HG03196 (cell line): Measurements from ENCODE around the gene EML4.
A peak's percentile ranks its signal among the peaks of the same experiment; 100 is the strongest.
"Not testable (repeated sequence)": the region's sequence is repeated elsewhere in the genome, so short reads cannot be mapped to it uniquely, and the experiment has no call there.

Experiments
- ATAC-seq: cut with Tn5 transposase; IDR thresholded peaks from one replicate; pipeline ENCODE4 v1.9.1; 2021; ENCODE audit not compliant: unreplicated experiment

The EML4 gene

DNA sequence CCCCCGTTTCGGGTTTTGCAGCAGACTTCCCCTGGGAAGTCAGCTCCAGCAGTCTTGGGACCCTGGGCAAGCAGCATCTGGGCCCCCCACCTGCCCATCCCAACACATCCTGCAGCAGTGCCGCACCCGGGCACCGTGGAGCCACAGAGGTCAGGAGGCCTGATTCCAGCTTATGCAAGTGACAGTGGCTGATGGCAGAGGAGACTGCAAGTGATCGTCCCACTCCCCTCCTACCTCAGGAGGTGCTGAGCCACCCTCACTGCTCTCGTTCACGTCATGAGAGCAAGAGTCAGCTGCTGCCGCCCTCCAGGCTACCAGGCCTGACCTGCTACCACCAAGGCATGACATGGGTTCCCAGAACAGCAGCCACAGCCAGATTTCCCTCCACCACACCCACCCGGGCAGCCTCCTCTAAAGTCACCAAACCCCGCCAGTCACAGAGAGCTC lies 173.7 kb downstream of the EML4 start:
- ATAC-seq = no peak

DNA sequence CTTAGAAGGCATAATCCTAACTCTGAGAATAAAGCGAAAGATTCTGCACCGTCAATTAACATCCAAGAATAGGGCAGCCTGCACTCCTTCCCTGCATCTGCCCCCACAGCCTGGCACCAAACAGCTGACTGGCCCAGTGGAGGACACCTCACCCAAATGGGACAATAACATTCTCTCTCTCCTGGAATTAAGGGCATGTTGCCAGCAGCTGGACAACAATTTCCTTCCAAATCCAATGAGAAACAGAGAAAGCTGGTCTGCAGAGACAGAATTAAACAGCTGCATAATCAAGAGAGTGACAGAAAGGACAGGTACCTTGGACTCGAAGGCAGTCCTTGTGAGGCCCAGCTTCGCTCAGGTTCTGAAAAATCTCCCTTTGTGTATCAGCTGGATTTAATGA lies 176.8 kb downstream of the EML4 start:
- no peak for ATAC-seq

DNA sequence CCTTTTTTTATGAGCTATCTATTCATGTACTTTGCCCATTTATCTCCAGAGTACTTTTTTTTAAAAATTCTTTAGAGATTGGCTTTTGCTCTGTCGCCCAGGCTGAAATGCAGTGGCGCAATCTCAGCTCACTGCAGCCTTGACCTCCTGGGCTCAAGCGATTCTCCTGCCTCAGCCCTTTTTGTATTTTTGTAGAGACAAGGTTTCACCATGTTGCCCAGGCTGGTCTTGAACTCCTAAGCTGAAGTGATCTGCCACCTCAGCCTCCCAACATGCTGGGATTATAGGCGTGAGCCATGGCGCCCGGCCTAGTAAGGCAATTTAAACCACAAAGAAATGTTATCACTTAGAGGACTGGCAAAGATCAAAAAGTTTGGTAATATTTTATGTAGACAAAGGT lies 177.7 kb downstream of the EML4 start:
- not testable (repeated sequence) for ATAC-seq

DNA sequence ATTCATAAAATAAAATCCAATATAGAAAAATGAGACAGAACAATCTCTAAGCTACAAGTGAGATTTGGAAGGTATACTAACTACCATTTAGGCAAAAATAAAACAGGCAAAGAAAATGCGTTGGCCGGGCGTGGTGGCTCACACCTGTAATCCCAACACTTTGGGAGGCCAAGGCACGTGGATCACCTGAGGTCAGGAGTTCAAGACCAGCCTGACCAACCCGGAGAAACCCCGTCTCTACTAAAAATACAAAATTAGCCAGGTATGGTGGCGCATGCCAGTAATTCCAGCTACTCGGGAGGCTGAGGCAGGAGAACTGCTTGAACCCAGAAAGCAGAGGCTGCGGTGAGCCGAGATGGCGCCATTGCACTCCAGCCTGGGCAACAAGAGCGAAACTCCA lies 178.4 kb downstream of the EML4 start:
- ATAC-seq = not testable (repeated sequence)

DNA sequence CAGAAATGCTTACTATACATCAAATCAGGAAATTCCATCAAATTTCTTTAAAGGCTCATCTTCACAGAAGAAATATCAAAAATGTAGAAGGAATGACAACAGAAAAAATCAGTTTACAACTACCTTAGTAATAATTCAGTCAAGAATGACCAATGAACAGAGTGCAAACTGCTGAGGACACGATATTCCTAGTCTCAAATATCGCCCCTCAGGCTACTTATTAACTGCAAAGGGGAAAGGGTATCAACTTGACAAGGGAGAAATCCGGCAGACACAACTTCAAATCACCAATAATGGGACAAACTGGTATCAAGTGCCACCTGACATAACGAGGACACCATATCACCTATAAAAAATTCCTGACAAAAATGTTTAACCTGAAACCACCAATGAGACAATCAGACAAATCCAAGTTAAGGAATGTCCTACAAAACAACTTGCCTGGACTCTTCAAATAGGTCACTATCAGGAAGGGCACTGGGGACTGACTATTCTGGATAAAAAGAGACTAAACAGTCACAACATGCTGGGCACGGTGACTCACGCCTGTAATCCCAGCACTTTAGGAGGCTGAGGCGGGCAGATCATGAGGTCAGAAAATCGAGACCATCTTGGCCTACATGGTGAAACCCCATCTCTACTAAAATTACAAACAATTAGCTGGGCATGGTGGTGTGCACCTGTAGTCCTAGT lies 179.1 kb downstream of the EML4 start:
- no peak for ATAC-seq

DNA sequence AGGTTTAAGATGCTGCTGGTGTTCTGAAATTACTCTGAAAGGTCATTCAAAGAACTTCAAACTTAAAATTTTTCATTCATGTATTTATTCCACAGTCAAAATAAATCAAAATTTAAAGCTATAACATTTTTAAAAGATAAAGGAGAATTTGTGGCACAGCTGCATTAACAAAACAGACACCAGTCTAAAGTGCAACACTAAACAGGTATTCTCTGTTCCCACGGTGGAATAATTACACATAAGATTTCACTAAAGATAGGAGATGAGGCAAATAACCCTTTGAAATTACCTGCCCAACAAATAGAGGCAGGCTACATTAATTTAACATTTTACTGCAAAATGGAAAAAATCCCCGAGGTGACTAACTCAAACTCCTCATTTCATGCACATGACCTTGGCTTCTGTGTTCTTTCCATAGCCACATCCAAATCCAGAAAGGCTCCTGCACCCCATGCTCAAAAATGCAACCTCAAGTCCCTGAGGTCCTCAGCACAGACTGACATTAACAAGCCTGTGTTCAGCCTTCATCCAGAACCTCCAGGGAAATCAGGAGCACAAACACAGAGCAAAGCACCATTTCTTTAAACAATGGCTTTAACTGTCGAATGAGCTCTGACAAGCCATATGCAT lies 181.4 kb downstream of the EML4 start:
- no peak for ATAC-seq

DNA sequence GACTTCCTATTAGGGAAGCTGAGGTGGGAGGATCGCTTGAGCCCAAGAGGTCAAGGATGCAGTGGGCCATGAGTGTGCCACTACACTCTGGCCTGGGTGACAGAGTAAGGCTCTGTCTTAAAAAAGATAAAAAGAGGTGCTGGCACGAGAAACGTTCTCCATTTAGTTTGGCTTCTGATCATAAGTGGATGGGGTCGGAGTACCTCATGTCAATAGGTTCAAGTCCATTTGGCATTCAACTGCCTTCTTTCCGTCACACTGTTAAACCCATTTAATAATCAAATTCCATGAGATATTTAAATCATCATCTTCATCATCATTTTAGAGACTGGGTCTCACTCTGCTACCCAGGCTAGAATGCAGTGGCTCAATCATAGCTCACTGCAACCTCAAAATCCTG lies 182.7 kb downstream of the EML4 start:
- ATAC-seq = no peak

DNA sequence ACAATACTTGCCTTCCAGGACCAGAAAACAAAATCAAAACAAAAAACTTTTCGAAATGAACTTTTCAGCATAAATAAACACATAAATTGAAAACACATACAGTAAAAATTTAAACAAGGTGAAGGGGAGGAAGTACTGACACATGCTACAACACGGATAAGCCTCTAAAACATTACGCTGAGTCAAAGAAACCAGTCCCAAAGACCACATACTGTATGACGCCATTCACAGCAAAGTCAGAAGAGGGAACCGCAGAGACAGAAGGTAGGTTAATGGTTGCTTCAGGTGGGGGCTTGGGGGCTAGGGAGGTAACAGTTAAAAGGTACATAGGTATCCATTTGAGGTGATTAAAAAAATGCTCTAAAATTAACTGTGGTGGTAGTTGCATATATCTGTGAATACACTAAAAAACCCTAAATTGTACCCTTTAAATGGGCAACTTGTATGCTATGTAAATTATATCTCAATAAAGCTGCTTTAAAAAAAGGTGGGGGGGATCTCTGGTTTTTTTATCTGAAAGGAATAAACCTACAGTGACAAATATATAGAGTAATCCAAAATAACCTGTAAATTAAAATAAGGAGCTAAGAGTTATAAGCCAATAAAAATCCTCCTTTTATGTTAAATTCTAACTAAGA lies 184.8 kb downstream of the EML4 start:
- ATAC-seq = no peak

DNA sequence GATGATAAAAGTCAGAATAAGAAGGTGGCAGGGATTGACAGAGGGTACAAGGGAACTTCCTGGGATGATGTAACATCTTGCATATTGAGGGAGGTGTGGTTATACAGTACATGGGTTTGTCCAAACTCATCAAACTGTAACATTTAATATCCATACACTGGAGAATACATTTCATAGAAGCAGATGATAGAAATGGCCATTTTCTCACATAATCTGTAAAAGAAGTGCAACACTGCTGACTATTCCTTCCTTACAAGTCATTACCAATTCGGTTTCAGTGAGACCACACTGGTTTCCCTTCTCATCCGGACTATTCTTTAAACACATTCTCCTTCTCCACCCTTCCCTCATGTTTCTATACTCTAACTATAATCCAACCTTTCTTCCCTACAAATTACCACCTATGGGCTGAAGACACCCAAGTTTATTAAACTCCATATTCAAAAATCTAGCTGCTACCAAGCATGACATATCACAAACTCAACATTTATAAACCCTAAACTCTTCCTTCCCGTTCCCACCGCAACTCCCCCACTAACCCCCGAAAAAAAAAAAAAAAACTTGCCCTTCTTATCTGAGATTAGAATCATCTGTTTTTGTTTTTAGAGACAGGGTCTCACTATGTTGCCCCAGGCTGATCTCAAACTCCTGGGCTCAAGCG lies 190.3 kb downstream of the EML4 start:
- ATAC-seq = no peak

DNA sequence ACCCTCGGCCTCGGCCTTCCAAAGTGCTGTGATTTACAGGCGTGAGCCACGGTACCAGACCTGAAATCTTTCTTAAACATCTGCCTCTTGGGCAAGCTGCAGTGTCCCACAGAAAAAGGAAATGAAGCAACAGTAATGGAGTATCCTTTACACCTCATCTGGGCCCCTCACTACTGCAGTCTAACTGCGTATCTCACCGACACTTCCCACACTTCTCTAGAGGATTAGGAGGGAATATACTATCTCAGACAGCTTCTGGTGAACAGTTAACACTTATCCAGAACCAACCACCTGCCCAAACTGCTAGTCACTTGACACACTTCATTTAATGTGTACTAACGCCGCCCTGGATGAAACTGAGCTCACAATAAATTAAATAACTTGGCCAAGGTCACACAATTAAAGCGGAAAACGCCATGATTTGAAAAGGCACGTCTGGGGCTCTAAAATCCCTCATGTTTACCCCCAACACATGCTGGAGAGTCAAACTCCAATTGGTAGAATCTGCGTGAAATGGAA lies 190.9 kb downstream of the EML4 start:
- ATAC-seq = no peak

DNA sequence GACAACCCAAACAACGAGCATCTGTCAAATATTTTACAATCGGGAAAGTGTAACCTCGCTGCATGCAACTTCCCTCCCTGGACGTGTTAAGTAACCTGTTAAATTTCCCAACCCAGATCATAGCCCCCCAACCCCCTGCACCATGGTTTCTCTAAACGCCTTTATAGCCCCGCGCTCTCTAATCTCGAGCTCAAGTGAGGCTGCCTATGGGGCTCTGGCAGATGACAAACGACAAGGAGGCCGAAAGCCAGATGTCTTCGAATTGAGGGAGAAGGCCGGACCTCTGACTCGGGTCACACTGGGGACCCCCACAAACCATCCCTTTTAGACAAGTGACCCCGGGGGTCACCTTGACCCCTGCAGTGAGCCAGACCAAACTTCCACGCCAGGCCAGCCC lies 191.3 kb downstream of the EML4 start:
- no peak for ATAC-seq

DNA sequence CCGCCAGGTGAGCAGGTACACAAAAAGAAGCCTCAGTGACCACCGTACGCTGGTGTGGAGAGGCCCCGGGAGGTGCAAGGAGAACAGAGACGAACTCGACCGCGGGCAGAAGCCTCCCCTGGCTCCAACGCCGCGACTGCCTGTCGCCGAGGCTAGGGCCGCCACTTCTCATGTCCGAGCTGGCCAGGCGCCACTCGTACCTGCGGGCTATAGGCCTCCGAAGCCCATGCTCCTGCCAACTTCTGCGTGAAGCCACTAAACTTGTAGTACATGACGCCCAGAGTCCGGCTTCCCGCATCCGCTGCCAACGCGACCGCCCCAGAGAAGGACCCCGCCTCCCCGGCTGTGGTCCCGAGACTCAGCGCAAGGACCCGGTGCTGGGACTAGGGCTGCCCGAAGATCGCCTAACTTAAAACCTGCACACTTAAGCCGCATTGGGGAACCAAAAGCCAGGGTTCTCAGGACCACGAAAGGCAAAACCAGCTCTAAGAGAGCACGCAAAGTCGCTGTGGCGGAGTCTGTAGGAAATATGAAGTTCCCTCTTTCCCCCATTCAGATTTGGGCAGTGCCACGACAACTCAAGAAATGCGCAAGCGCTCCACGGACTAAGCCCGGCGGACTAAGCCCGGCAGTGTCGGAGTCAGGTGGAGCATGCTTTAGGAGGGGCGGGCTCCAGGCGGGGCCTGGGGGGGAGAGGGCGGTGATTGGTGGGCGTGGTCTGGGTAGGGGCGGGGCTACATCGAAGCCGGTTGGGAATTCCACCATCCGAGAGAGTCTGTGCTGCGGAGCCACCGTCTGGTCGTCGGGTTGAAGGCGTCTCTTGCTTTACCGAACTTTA lies 192.0 kb downstream of the EML4 start, which contains the start of gene COX7A2L:
COX7A2L (minus strand) TSS at position 328 of the 838 bp plus-strand sequence; CDS start at position 272, 56 bp downstream.
- ATAC-seq = peak; percentile 94

DNA sequence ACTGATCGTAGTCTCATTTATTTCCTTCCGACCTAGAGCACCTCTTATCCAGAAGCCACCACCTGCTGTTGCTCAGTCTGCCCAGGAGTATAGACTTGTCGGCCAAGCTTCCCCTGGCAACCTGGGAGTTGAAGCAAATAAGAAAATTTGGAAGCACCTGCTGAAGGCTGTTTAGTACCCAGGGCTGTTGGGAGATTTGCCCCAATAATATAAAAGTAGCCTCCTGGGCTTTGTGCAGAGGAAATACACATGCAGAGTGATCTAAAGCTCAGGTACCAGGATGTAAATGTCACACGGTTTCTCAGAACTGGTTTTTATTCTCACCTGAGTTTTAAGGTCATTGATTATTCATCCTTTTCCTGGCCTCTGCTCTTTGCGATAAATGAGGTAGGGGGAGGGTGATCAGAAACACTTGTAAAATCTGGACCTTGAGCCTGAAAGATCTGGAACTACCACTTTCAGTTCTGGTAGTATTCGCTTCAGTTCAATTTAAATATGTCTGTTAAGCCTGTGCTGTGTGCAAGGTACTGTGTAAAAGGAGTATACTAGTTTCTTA lies 192.7 kb downstream of the EML4 start:
- no peak for ATAC-seq

DNA sequence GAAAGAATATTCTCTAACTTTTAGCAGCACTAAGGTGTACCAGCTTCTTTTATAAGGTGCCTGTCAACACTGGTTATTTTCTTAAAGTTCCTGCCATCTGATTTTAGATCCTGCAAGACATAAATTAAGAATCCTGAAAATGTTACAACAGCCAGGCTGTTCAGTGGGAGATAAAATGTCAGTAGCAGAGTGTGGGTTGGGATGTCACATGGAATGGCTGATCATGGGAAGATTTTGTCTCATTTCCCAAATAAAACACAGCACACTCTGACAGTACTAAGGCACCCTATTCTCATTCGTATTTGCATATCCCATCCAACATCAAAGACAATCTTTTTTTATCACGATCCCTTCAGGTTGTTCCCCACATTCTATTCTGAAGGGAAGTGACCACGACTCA lies 194.3 kb downstream of the EML4 start:
- no peak for ATAC-seq

DNA sequence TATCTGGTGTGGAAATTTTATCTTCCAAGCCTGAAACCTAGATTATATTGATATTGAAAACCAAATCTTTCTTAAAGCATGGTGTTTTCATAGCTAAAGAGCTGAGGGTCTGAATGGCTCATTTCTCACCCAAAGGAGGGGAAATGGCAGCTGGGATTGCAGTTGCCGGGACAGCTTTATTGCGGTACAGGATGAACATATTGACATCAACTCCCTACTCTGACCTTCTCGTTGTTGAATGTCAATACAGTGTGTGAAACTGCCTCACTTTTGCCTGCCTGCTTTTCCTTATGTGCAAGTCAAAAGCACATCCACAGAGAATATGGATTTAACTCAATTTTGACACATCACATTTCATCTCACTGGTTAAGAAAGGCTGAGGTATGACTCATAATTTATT lies 195.5 kb downstream of the EML4 start:
- ATAC-seq = no peak

DNA sequence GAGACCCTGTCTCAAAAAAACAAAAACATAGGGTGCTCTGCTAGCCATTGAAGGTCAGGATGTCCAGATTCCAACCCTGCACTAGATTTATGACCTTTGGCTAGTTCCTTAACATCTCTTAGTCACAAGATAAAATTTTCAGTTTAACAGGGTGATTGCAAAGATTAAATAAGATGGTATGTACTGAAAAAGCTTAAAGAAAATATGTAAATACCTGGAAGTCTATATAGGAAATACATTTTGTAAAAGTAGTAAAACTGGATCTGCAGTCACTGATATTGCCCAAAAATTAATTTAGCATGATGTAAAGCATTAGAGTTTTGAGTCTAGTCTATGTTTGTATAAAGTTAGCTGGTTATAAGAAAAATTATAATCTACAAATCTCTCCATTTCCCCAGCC lies 197.3 kb downstream of the EML4 start:
- no peak for ATAC-seq

DNA sequence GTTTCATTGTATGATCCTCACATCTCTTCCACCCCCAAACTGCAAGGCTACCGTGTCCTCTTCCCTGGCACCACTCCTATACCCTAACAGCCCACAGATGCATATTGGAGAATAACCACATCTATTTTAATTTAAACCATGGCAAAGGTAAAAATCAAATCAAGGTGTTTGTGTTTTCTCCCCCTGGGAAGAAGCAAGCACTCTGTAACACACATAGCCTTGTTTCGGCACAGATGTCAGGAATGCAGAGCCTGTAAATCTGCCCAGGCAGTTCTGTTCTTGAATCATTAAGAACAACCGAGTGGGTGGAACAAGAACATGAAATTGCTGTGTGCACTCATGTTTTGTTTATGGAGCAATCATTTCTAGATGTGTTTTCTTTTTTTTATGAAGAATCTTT lies 198.7 kb downstream of the EML4 start:
- no peak for ATAC-seq

DNA sequence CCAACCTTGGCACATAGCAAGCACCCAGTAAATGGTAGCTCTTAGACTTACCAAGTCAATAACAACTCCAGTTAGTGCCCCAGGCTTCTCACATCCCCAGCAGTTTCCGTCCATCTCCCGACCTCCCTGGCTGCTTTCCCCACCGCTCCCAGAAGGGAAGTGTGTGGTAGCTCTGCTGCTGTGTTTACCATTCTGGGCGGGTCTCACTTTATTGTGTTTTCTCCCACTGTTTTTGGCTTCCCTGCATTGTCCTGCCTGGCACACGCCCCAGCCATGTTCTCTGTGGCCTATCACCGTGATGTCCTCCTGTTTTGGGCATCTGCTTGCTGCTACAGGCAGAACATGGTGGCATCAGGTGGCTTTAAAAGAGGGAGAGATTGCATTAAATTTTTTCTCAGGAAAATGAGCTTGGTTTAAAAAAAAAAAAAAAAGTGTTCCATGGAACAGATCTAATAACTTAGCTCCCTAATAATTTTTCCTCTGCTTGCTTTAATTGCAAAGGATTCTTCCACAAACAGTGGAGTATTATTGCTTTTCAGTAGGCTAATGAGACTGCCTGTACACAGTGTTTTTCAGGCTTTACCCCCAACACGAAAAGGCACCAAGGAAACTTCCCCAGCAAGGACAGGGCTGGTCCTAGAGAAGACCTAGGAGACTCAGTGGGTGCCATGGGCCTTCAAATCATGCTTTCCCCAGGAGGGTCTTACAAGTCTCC lies 199.8 kb downstream of the EML4 start:
- no peak for ATAC-seq

DNA sequence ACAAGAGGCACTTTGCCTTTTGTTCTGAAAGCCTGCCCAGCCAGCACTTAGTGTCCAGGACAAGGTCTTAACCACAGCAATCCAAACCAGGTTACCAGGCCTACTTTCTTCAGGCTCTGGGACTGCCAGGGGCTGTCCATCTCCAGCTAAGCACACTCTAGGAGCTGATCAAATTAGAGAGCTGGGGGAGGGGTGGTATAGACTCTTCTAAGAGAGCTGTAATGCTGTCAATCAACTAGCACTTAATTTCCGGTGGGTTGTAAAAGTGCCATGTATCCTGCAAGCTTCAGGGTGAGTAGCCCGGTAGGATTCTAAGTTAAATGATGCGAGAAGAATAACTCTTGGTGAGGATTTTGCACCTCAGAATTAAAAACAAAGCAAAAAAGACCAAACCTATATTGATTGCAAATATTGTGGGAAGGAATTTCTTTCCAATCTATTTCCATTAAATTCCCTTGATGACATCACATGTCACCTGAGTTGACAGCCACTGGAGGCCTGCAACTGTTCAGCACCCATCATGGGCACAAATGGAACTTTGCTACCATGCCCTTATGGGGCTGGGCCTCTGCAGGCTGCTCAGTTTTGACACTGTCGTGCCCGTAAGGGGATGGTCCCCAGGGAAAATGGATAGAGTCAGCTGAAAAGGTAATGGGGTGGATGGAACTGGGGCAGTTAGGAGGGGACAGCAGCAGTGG lies 200.5 kb downstream of the EML4 start:
- no peak for ATAC-seq
